Stimulated activated CD4-positive, alpha-beta T cell treated with anti-CD3 and anti-CD28 coated beads, Interleukin-4, amount 100 ng/mL, for 24 hours (primary cell): ENCODE results near the gene MRPL43.

Experiments used
- DNase-seq: peaks from one replicate; pipeline ENCODE4 v3.0.0-alpha.2; 2020

MRPL43 gene

GRCh38 chr10:100962351-100963080 lies 24.8 kb downstream of the MRPL43 start:
- no peak for DNase-seq

- DNase-seq = no peak
Measured at GRCh38 chr10:100960251-100960650, 27.0 kb downstream of the MRPL43 start.

GRCh38 chr10:100948916-100949315 lies 38.4 kb downstream of the MRPL43 start:
- no peak for DNase-seq

- no peak for DNase-seq
Measured at GRCh38 chr10:100945754-100946153, 41.5 kb downstream of the MRPL43 start.

GRCh38 chr10:100943508-100943907 lies 43.8 kb downstream of the MRPL43 start:
- DNase-seq = no peak

GRCh38 chr10:100942229-100942628 lies 45.1 kb downstream of the MRPL43 start:
- DNase-seq = no peak

GRCh38 chr10:100939763-100940344 lies 47.4 kb downstream of the MRPL43 start:
- no peak for DNase-seq
